ENCODE measurements around the gene ABHD16B. TPM values are rescaled to one million over a fixed set of nuclear protein-coding genes. Genes with fewer than 3 reads are reported as not detected.
A peak's percentile ranks its signal among the peaks of the same experiment; 100 is the strongest.

Gene ABHD16B
- total and polyA plus RNA-seq, 2 experiments from 2014 or later, result not detected

DNA sequence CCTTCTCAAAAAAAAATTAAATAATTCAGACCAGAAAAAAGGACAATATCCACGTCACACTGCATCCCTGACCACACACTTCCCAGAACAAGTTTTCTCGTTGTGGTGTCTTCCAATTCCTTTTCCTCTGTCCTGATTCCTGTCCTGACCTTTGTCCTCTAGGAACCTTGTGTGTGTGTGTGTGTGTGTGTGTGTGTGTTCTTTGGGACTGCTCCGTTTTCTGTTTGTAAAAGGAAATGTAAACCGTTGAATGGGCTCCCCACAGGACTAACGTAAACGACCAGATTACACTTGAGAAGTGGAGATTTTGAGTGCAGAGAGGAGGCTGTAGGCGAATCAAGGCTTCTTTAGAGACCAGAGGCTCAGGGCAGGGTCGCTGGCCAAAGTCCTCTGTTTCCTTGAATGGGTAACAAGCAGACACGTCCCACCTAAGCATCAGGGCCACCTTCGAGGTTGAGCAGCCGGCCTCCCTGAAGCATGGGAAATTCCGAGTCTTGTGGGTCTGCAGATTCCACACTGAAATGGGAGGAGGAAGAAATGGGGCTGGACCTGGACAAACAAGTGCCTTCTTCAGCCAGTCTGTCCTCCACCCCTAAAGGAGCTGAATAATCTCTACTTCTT, 37.5 kb upstream of the ABHD16B start (continued):
- TF ChIP-seq, protein P1, sequence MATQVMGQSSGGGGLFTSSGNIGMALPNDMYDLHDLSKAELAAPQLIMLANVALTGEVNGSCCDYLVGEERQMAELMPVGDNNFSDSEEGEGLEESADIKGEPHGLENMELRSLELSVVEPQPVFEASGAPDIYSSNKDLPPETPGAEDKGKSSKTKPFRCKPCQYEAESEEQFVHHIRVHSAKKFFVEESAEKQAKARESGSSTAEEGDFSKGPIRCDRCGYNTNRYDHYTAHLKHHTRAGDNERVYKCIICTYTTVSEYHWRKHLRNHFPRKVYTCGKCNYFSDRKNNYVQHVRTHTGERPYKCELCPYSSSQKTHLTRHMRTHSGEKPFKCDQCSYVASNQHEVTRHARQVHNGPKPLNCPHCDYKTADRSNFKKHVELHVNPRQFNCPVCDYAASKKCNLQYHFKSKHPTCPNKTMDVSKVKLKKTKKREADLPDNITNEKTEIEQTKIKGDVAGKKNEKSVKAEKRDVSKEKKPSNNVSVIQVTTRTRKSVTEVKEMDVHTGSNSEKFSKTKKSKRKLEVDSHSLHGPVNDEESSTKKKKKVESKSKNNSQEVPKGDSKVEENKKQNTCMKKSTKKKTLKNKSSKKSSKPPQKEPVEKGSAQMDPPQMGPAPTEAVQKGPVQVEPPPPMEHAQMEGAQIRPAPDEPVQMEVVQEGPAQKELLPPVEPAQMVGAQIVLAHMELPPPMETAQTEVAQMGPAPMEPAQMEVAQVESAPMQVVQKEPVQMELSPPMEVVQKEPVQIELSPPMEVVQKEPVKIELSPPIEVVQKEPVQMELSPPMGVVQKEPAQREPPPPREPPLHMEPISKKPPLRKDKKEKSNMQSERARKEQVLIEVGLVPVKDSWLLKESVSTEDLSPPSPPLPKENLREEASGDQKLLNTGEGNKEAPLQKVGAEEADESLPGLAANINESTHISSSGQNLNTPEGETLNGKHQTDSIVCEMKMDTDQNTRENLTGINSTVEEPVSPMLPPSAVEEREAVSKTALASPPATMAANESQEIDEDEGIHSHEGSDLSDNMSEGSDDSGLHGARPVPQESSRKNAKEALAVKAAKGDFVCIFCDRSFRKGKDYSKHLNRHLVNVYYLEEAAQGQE (IDR thresholded peaks at IDR 0.05; ENCODE audit: unreplicated experiment), result no peak

- Mint-ChIP-seq H3K4me1 (peaks cover 35% of the 10 kb centered on the region), H3K27me3 (ENCODE audit: insufficient read depth, low read depth, poor library complexity) (peaks cover 28% of the 10 kb centered on the region), H3K4me3 (no peak overlapping the region; the same call in 2 of the 3 replicates), H3K27ac (no peak overlapping the region), H3K36me3 (ENCODE audit: low read depth) (no peaks in the 10 kb centered on the region; the same call in 1 of the 3 replicates), H3K9me3 (no peaks in the 10 kb centered on the region)
- Histone ChIP-seq H4K20me1 (replicated peaks; ENCODE audit: insufficient read depth) (peaks cover 47% of the 10 kb centered on the region), H3K27me3 (ENCODE audit: insufficient read depth) (peaks cover 20% of the 10 kb centered on the region), H3K79me2 (replicated peaks; ENCODE audit: insufficient read depth) (peaks cover 80% of the 10 kb centered on the region), H3K36me3 (ENCODE audit: insufficient read depth) (no peaks in the 10 kb centered on the region), H2AFZ (no peak overlapping the region), H3K4me3 (no peak overlapping the region), H3K4me2 (no peak overlapping the region), H3K9me2 (ENCODE audit: insufficient read depth) (no peaks in the 10 kb centered on the region), H3K4me1 (ENCODE audit: insufficient read depth) (peaks cover 11% of the 10 kb centered on the region), H3K27ac (ENCODE audit: low read depth) (0 out of 2 replicates have a peak overlapping the region, but pooled peaks have one; percentile 19), H3F3A (replicated peaks; ENCODE audit: low read depth) (peaks cover 33% of the 10 kb centered on the region)
- ATAC-seq, result no peak
- DNase-seq (ENCODE audit: low spot score), result no peak
- TF ChIP-seq JUNB (IDR thresholded peaks at IDR 0.05; ENCODE audit: unreplicated experiment) (no peak), NANOG (IDR thresholded peaks at IDR 0.05; ENCODE audit: borderline replicate concordance) (no peak), ZNF114 (CRISPR knock-in tag; IDR thresholded peaks at IDR 0.05) (no peak), STAT1 (IDR thresholded peaks at IDR 0.05; ENCODE audit: unreplicated experiment) (no peak), ZNF331 (CRISPR knock-in tag; IDR thresholded peaks at IDR 0.05; ENCODE audit: low read depth) (no peak), EZH2 (IDR thresholded peaks at IDR 0.05; ENCODE audit: low read depth, unreplicated experiment) (no peak), CREB1 (CRISPR knock-in tag; IDR thresholded peaks at IDR 0.05; ENCODE audit: low read depth) (no peak), POLR2AphosphoS5 (IDR thresholded peaks at IDR 0.05; ENCODE audit: low read depth) (no peak)
- TF ChIP-seq, protein P2, sequence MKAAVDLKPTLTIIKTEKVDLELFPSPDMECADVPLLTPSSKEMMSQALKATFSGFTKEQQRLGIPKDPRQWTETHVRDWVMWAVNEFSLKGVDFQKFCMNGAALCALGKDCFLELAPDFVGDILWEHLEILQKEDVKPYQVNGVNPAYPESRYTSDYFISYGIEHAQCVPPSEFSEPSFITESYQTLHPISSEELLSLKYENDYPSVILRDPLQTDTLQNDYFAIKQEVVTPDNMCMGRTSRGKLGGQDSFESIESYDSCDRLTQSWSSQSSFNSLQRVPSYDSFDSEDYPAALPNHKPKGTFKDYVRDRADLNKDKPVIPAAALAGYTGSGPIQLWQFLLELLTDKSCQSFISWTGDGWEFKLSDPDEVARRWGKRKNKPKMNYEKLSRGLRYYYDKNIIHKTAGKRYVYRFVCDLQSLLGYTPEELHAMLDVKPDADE (IDR thresholded peaks at IDR 0.05), result no peak
- TF ChIP-seq, protein P3, sequence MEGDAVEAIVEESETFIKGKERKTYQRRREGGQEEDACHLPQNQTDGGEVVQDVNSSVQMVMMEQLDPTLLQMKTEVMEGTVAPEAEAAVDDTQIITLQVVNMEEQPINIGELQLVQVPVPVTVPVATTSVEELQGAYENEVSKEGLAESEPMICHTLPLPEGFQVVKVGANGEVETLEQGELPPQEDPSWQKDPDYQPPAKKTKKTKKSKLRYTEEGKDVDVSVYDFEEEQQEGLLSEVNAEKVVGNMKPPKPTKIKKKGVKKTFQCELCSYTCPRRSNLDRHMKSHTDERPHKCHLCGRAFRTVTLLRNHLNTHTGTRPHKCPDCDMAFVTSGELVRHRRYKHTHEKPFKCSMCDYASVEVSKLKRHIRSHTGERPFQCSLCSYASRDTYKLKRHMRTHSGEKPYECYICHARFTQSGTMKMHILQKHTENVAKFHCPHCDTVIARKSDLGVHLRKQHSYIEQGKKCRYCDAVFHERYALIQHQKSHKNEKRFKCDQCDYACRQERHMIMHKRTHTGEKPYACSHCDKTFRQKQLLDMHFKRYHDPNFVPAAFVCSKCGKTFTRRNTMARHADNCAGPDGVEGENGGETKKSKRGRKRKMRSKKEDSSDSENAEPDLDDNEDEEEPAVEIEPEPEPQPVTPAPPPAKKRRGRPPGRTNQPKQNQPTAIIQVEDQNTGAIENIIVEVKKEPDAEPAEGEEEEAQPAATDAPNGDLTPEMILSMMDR (conservative IDR thresholded peaks at IDR 0.05; ENCODE audit: low read depth in 2 of 2), result no peak
These were observed 35.8 kb upstream of the ABHD16B start for GRCh38 chr20:63825331-63826118.
